AG20443 (cell line): ENCODE measurements around the gene SMO.

Experiments
- DNase-seq: peaks from one replicate; pipeline ENCODE4 v3.0.0; 2012; ENCODE audit warnings: low spot score, mixed read lengths

Gene SMO

DNA sequence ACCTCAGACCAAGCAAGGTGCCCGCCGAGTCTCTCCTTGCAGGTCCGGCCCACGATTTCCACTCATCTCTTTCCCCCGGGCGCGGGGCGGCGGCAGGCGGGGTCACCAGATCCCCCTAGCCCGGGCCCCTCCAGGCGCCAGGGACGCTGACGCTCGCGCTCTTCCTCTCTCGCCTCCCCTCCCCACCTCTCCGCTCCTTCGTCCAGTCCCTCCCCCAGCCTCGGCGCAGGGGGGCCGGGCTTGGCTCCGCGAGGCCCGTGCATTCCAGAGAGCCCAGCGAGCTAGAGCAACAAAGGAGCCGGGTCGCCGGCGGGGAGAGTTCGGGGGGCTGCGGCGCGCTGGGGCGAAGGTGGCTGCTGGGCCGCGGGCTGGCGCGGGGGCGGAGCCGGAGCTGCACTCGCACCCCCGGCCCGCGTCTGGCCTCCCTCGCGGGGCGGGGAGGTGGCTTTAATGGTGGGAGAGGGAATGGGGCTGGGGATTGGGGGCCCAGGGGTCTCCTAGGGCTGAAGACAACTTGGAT is at the start of gene SMO:
SMO (plus strand) TSS at position 262 of the 520 bp plus-strand sequence. CDS start 519 bp downstream, outside the sequence.
- DNase-seq: peak; percentile 73

DNA sequence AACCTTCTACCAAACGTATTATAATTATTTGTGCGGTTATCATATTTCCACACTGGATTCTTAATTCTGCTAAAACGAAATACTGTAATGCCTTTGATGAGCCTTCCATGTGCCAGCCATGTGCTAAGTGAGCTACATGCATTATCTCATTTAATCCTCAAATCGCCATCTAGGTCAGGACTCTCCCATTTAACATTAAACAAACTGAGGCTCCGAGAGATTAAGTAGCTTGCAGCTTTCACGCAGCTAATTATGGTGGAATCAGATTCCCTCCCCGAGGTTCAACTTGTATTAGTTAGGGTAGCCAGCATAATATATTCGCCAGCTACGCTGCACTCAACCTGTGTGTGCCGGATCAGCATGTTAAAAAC is 44.7 kb upstream of the SMO start:
- DNase-seq: no peak

DNA sequence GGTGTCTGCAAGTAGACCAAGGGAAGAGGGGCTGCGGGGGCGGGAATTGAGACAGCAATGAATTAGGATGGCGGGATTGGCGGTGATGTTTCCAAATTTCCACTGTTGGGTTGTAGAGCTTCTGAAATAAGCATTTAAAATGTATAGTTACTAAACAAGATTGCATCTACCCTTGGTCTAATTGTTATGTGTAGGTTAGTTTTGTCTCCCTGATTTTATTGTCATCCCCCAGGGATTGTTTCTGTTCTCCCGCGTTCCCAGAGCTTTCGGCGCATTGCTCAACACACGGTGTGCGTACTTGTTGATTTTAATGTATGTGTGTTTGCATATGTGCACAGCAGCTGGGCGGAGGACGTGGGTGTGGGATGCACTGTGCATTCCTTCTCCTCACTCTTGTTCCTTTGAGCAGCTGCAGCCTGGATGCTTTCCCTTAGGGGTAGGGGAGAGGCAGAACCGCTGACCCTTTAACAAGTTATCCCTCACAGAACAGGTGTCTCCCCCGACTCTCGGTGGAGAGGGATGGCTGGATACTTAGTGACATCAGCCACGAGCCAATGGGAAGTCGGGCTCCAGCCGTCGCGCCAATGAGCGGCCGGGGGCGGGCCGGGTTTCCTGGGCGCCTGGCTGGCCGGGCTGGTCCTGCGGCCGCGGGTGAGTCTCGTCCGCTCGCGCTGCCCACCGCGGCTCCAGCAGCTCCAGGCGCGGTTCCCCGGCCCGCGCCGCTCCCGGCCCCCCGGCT is 44.2 kb upstream of the SMO start, which contains the start of gene TSPAN33:
TSPAN33 (plus strand) TSS at position 613 of the 739 bp plus-strand sequence. CDS start 274 bp downstream, outside the sequence.
- DNase-seq: peak; percentile 95

DNA sequence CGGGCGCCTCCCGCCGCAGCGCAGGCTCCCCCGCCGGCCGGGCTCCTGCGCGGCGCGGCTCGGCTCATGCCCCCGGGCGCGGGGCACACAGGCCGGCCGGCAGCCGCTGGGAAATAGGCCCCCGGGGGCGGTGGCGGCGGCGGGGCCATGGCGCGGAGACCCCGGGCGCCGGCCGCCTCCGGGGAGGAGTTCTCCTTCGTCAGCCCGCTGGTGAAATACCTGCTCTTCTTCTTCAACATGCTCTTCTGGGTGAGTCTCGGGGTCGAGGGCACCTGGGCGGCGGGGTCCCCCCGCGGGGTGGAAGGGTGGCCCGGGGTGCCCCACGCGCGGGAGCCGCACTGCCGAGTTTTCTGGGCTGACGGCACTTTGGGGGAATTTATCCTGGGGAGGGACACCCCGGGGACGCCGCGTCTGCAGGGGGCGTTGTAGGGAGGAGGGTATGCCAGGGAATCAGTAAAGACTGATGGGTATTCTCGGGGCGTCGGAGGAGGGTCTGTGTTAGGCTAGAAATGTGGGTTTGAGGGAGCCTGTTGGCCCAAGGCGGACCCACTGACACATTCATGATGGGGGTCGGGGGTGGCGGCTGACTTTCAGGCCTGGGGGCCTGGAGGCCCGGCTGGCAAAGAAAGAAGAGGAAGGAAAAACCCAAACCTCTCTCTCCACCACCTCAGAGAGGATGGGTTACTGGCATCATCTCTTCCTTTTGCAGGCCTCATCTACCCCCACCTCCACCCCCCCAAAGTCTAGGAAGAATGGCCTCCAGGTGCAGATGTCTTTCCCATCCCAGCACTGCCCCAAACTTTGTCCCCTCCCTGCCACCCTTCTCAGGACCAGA is 43.4 kb upstream of the SMO start:
- DNase-seq: no peak

DNA sequence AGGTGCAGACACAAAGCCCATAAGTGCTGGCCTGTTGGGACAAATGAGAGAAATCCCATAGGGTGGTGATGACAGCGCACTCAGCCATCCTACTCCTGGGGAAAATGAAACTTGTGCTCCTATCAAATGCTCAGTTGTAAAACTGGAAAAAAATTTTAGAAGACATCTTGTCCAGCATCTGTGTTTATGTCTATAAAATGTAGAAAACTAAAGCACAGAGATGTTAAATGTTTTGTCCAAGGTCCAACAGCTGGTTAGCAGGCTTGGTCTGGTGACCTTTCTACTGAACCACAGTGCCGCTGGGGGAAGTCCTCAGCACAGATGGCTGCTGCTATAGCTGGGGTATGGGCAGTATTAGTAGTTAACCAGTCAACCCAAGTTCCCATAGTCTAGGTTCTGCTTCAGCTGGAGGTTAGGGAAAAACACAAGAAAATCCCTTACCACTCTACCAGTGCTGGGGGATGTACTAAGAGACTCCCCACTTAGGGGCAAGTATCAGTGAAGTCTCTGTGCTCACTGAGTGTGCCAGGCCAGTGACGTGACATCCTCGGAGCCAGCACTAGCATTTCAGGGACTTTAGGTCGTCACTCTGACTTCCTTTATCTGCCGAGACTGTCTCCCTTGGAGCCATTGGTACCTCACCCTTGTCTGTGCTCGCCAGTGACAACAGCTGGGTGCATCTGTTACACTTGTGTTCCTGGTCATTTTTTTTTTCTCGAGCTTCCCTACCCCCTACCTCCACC is 42.0 kb upstream of the SMO start:
- DNase-seq: no peak

DNA sequence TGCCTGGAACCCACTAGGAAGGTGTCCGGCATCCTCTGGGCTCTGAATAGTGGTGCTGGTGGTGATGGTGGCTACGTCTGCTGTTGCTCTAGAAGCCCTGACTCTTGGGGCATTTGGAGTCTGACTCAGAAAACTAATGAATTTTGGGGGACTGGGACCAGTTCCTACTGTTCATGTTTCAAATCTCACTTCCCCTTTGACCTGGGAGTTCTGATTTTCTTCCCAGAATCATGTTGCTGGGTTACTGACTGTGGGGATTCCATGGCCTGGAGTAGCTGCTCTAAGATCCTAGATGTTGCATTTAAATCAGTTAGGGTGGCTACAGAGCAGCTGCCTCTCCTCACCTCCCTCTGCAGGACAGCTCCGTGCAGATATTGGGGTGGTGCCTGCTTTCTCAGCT is 40.7 kb upstream of the SMO start:
- DNase-seq: no peak

DNA sequence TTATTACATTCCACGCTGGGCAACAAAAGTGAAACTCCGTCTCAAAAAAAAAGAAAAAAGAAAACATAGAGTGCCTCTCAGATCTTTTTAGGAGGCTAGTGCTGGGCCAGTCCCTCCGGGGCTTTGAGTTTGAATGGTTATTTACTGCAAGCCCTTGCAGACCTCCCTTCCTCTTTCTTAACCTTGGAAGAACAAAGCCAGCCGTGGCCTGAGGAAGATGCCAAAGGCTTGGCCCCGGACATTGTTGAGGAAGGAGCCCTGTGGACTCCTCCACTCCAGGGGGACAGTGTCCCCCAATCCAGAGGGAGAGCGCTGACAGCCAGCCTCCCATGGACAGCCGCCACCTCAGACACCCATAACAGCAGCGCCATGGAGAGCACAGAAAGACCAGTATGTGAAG is 38.9 kb upstream of the SMO start:
- no peak for DNase-seq

DNA sequence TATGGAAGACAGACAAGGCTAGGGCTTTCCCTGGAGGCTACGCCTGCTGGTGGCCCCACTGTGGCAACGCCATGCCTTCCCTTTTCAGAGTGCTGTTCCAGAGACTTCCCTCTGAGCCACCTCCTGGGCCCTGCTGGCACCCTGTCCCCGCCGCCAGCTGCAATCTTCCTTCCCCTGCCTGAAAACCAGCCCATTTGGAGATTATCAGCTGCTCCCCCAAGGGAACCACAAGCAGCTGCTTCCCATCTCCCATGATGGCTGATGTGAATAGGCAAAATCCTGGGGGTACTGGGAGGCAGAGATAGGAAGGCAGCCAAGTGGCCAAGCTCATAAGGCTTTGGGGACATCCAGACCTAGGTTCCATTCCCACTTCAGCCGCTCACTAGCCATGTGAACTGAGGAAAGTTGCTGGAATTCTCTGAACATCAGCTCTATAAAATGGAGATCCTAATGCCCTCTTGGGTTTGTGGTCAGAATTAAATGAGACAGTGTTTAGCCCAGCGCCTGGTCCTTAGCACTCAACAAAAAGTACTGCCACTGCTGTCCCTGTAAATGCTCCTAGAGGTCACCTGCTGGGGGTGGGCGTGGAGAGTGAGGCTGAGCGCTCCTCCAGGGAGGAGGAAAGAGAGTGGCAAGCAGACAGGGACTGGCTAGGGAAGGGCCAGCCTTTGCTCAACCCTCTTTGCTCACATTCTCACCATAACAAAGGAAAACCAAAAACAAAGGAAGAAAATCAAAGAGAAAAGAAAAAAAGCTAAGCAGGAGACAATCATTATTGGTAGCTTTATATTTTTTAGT is 38.0 kb upstream of the SMO start:
- DNase-seq: no peak

DNA sequence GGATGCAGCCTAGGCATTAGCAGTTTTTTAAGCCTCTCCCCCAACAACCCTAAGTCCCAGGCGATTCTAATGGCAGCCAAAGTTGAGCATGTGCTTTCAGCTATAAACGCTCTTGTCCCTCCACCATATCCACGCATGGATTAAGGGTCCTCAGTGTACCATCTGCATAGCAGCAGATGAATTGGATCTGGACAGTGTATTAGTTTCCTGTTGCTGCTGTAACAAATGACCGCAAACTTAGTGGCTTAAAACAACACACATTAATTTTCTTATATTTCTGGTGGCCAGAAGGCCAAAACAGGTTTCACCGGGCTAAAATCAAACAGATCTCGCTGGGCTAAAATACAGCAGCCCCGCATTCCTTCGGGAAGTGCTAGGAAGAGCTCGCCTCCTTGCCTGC is 30.8 kb upstream of the SMO start:
- no peak for DNase-seq

DNA sequence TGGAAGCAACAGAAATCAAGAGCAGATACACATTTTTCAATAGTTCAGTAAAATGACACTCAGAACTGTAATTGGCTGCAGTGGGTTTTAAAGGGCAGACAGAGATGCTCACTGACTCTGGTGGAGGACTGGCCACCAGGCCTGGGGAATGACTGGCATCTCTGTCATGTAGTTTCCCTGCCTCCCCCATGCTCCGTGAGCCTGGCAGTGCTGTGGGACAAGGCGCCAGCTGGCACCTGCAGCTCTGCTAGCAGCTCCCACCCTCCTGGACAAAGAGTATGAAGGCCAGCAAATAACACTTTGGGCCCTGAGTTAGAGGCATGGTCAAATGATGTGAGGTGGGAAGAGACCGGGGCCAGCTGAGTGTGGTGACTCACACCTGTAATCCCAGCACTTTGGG is 28.9 kb upstream of the SMO start:
- DNase-seq: no peak

DNA sequence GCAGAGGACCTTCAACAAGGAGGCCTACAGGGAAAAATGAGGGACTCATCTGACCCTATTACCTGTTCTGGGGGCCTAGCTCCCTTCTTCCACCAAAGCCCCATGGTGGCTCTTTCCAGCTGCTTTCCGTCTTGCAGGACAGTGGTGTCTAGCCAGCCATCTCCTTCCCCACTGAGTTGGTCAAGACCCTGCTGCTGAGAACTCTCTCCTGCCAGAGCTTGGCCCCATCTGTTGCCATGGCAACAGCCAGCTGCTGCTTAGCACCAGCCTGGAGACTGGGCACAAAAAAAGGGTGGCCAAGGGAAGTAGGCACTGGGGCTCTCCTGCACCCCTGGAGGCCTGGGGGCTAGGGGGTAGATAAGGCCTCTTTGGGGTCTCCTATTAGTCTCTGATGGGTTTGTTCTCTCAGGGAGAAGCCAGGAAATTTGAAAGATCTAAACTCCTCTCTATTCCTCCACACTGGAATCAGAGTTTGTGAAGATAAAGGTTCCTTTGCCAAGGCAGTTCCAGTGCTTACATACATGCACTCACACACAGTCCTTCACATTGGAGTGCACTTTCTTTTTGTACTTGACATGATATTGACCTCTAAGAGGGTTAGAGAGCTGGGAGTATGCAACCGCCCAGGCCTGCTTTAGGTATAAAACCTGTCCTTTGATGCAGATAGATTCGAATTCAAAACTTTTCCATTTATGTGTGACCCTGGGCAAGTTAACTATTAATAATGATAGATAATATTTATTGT is 28.1 kb upstream of the SMO start:
- DNase-seq: no peak

DNA sequence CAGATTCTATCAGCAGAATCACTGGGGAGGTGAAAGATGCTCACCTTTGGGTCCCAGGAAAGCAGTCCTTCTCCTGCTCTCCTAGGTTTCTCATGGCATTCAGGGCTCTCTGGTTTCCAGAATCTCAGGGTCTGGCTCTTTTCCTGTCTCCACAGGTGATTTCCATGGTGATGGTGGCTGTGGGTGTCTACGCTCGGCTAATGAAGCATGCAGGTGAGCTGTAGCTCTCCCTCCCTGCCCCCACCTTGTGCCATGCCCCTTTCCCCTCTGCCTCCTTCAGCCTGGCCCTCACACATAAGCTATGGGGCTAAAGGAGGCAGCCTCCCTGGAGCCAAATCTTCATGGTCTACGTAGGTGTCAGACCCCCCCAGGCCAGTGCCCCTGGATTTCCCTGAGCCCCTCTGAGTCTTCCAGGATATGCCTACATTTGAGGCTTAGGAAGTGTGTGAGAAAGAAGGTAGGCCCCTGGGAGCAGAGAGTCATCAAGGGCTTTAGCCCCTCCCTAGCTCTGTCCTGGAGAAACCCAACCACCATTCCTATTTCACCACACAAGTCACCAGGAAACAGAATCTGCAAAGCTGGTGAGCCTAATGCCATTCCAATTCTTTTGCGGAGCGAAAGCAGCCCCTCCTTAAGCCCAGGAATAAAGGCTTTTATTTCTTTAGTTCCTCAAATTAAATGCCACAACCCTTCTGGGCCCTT is 26.8 kb upstream of the SMO start:
- no peak for DNase-seq

DNA sequence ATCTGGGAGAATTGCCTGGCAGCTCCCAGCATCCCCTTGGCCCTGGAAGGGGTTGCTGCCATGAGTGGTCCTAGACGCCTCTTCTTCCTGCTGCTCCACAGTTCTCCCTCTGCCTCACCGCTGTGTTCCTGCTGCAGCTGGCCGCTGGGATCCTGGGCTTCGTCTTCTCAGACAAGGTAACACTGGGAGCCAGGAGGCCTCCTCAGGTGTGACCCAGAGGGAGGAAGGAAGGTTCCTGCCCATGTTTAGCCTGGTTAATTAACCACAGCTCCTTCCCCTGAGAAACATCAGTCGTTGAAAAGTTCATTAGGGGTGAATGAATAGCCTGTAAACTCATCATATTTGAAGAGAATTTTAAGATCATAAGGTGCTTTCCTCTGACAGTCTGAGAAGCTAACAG is 25.7 kb upstream of the SMO start:
- no peak for DNase-seq

DNA sequence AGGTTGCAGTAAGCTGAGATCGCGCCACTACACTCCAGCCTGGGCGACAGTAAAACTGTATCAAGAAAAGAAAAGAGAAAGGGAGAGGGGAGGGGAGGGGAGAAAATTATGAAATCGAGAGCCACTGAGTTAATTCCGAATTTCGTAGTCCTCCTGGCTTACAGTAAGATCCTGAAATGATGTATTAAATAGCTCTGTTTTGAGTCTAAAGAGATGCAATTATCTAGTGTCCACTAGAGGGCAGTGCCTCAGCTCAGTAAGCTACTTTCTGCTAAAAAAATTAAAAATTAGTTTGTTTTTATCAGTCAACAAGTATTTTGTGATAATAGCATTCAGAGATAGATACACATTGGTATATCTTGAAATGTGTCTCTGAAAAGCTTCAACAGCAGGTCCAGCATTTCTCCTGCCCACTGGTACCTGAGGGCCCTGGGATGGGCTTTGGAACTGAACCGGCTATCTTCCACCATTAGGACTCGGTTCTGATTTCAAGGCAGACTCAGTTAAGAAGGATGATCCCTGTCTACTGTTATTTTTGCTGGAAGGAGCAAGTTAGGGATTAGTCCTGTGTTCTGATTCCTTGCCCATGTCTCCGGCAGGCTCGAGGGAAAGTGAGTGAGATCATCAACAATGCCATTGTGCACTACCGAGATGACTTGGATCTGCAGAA is 24.4 kb upstream of the SMO start:
- DNase-seq: peak; percentile 67

DNA sequence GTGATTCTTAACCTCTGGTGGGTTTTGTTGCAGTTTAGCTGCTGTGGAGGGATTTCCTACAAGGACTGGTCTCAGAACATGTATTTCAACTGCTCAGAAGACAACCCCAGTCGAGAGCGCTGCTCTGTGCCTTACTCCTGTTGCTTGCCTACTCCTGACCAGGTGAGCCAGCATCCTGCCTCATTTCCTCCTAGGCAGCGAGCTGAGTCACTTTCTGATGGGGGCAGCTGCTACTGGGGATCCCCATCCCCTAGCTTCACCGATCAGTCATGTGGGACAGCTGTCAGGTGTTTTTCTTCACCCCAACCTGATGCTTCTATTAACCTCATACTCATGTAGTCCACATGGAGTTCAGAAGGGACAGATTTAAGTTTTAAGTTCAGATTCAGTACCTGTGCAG is 21.7 kb upstream of the SMO start:
- no peak for DNase-seq

DNA sequence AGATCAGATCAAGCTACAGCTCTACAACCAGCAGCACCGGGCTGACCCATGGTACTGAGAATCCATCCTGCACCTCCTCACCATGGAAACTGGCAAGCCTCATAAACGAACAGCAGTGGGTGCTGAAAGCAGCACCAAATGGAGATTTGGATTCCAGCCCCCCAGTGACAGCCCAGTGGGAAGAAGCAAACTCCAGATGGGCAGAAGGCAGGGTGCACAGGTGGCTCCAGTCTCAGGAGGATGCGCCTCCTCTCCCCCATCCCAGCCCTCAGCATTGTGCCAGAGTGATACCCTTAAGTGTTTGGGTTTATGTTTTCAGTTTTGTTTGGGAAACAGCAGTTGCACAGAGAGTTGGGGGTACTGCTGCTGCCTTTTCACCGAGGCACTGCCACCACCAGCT is 20.6 kb upstream of the SMO start:
- no peak for DNase-seq

DNA sequence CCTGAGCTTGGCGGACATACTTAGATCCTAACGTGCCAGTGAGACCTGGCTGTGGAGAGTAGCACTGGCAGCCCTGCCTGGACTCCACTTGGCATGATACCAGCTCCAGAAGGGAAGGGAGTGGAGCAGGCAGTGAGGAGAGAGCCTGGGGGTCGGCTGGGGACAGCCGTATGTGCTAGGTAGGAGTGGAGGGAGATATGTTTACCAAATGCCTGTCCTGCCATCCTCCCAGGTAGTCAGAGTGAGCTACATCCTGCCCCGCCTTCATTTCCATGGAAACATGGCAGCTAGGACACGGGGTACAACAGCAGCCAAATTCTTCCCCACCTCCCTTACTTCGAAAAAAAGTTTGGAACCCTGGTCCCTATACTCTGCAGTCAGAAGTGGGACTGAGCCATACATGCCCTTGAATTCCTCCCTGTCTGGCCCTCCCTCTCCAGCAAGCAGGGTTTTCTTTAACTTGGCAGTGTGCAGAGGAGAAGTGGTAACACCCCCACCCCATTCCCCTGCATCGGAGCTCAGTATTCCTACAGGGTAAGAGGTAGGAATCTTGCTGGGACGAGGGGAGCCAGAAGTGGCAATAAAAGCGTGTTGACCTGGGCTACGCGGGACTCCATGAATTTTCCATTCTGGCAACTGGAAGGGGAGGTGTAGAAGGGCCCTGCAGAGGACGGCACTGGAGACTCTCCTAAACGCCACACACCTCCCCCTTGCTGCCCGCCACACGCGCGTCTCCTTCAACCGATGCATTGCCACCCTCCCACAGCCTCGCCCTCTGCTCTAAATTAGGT is 20.0 kb upstream of the SMO start:
- no peak for DNase-seq

DNA sequence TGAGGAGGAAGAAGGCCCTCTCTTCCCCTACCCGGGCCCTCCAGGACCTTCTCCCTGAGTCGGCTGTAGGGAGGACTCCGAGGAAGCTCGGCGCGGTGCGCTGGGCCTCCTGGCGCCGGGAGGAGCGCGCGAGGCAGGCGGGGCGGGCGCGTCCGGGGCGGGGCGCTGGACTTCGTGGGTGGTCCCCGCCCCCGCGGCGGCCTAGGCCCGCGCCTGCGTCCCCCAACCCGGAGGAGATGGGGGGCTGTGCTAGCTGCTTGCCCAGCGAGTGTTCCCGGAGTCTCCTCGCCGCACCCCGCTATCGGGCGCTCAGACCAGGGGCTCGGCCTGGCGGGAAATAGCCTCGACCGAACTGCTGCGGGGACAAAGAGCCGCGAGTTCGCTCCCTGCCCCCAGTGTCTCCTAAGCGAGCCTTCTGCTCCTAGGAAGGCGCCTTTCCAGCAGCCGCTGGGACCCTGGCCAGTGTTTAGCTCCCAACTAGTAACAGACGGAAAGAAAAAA is 19.2 kb upstream of the SMO start:
- peak; percentile 76 for DNase-seq
